Liver (tissue), 9 donors: ENCODE results near the gene KARS1. TPM values are rescaled to one million over a fixed set of nuclear protein-coding genes. Genes with fewer than 3 reads are reported as not detected.

Experiments
- DNase-seq: peaks from one replicate; pipeline ENCODE4 v3.0.0-alpha.2; 2017; ENCODE audit warnings: low spot score
- H3K27ac ChIP-seq, 2 donors: one replicate each; pipeline ENCODE4 v1.7.0; 2013; ENCODE audit warnings: inconsistent platforms in 2 of 2, low read length in 2 of 2, control low read depth in 1 of 2, low read depth in 1 of 2, mild to moderate bottlenecking in 1 of 2
- H3K27me3 ChIP-seq, 4 donors: one replicate each; pipeline versions ENCODE4 v1.6.1 to v1.7.0; 2013; ENCODE audit warnings: low read length in 3 of 4, inconsistent platforms in 1 of 4, mild to moderate bottlenecking in 1 of 4, moderate library complexity in 1 of 4; ENCODE audit not compliant: control insufficient read depth in 4 of 4, insufficient read depth in 4 of 4
- H3K36me3 ChIP-seq, 4 donors: one replicate each; pipeline versions ENCODE4 v1.6.1 to v1.7.0; 2013; ENCODE audit warnings: low read length in 3 of 4, mild to moderate bottlenecking in 3 of 4, low read depth in 1 of 4, moderate library complexity in 1 of 4; ENCODE audit not compliant: control insufficient read depth in 4 of 4, insufficient read depth in 3 of 4
- H3K4me1 ChIP-seq, 4 donors: one replicate each; pipeline versions ENCODE4 v1.6.1 to v1.7.0; 2013; ENCODE audit warnings: low read length in 3 of 4, mild to moderate bottlenecking in 3 of 4, moderate library complexity in 1 of 4; ENCODE audit not compliant: control insufficient read depth in 4 of 4, insufficient read depth in 4 of 4
- H3K4me3 ChIP-seq, 3 donors: one replicate each; pipeline versions ENCODE4 v1.6.1 to v1.7.0; 2013; ENCODE audit warnings: low read length in 3 of 3, control low read depth in 1 of 3, low read depth in 1 of 3, mild to moderate bottlenecking in 1 of 3
- H3K9ac ChIP-seq, 2 donors: one replicate each; pipeline ENCODE4 v1.7.0; 2013; ENCODE audit warnings: low read length in 2 of 2, mild to moderate bottlenecking in 2 of 2, moderate library complexity in 2 of 2, control low read depth in 1 of 2, low read depth in 1 of 2
- H3K9me3 ChIP-seq, 4 donors: one replicate each; pipeline versions ENCODE4 v1.6.1 to v1.7.0; 2013; ENCODE audit warnings: low read length in 3 of 4; ENCODE audit not compliant: control insufficient read depth in 4 of 4
- EGR1 ChIP-seq, 2 donors: IDR thresholded peaks; 2 replicates each; pipeline ENCODE4 v1.6.1; 2016 to 2018; ENCODE audit warnings: antibody characterized with exemption in 2 of 2, low read depth in 2 of 2
- FOXA1 ChIP-seq: IDR thresholded peaks from 2 replicates; pipeline ENCODE4 v1.6.1; 2016; ENCODE audit warnings: antibody characterized with exemption
- FOXA2 ChIP-seq: IDR thresholded peaks from 2 replicates; pipeline ENCODE4 v1.6.1; 2016; ENCODE audit warnings: antibody characterized with exemption
- GABPA ChIP-seq, 2 donors: IDR thresholded peaks in 1 of 2; conservative IDR thresholded peaks in 1 of 2; 2 replicates each; pipeline ENCODE4 v1.6.1; 2016; ENCODE audit warnings: antibody characterized with exemption in 2 of 2, mild to moderate bottlenecking in 1 of 2, moderate library complexity in 1 of 2
- HNF4A ChIP-seq, 2 donors: conservative IDR thresholded peaks; 2 replicates each; pipeline ENCODE4 v1.6.1; 2016; ENCODE audit warnings: antibody characterized with exemption in 2 of 2, mild to moderate bottlenecking in 2 of 2
- HNF4G ChIP-seq: IDR thresholded peaks from 2 replicates; pipeline ENCODE4 v1.6.1; 2016; ENCODE audit warnings: antibody characterized with exemption
- JUND ChIP-seq, 2 donors: IDR thresholded peaks; 2 replicates each; pipeline ENCODE4 v1.6.1; 2016; ENCODE audit warnings: antibody characterized with exemption in 2 of 2
- NR2F2 ChIP-seq: IDR thresholded peaks from 2 replicates; pipeline ENCODE4 v1.6.1; 2016; ENCODE audit warnings: antibody characterized with exemption
- RAD21 ChIP-seq, 2 donors: IDR thresholded peaks; 2 replicates each; pipeline ENCODE4 v1.6.1; 2016; ENCODE audit warnings: antibody characterized with exemption in 2 of 2, mild to moderate bottlenecking in 2 of 2
- RXRA ChIP-seq, 2 donors: IDR thresholded peaks; 2 replicates each; pipeline ENCODE4 v1.6.1; 2017 to 2018; ENCODE audit warnings: antibody characterized with exemption in 2 of 2, mild to moderate bottlenecking in 1 of 2
- SP1 ChIP-seq: IDR thresholded peaks from 2 replicates; pipeline ENCODE4 v1.6.1; 2018; ENCODE audit warnings: antibody characterized with exemption, mild to moderate bottlenecking
- TAF1 ChIP-seq: conservative IDR thresholded peaks from 2 replicates; pipeline ENCODE4 v1.6.1; 2016; ENCODE audit warnings: antibody characterized with exemption, mild to moderate bottlenecking
- YY1 ChIP-seq: IDR thresholded peaks from 2 replicates; pipeline ENCODE4 v1.6.1; 2016; ENCODE audit warnings: antibody characterized with exemption, mild to moderate bottlenecking
- ZBTB33 ChIP-seq: IDR thresholded peaks from 2 replicates; pipeline ENCODE4 v1.6.1; 2016; ENCODE audit warnings: antibody characterized with exemption
- WGBS: extraction: QIAGEN DNeasy Blood & Tissue Kit; methylation state at CpG from one replicate; pipeline ENCODE4 v1.1.7; 2013; 5-methylcytosine and 5-hydroxymethylcytosine counted together
- polyA plus RNA-seq, 2 donors: library from polyadenylated mRNA; stranded (reverse) in 1 of 2; unstranded in 1 of 2; fragments of 200-250 nt in 1 of 2; fragments of >200 nt in 1 of 2; fragmentation: Nextera tagmentation in 1 of 2; extraction: Ambion mirVana in 1 of 2; gene quantifications; one replicate each; pipeline versions ENCODE4 v1.2.1 to v1.2.3, GENCODE V29; 2013 to 2015
- total RNA-seq, 2 donors: library from RNA; depleted of rRNA; stranded (reverse); fragments of >200 nt; gene quantifications; one replicate each; pipeline ENCODE4 v1.2.3, GENCODE V29; 2014
- TF ChIP-seq, protein P1 (sequence below): IDR thresholded peaks from 2 replicates; pipeline ENCODE4 v1.6.1; 2016; ENCODE audit warnings: antibody characterized with exemption
- TF ChIP-seq, protein P2 (sequence below): IDR thresholded peaks from 2 replicates; pipeline ENCODE4 v1.6.1; 2016; ENCODE audit warnings: antibody characterized with exemption, mild to moderate bottlenecking
- TF ChIP-seq, protein P3 (sequence below): IDR thresholded peaks from 2 replicates; pipeline ENCODE4 v1.6.1; 2016; ENCODE audit warnings: antibody characterized with exemption
- TF ChIP-seq, protein P4 (sequence below): fragments of 150-350 bp; IDR thresholded peaks from 2 replicates; pipeline ENCODE4 v1.5.1; 2017; ENCODE audit warnings: improper control_type of control experiment, low read depth, low read length; ENCODE audit not compliant: missing input control
- donor health status: healthy.
- donor health status: healthy.
- donor health status: healthy.
- donor health status: healthy.
- donor health status: healthy.

Gene KARS1
- total and polyA plus RNA-seq, 4 donors, result 47.3 to 65.5 (median 52.2) TPM

DNA sequence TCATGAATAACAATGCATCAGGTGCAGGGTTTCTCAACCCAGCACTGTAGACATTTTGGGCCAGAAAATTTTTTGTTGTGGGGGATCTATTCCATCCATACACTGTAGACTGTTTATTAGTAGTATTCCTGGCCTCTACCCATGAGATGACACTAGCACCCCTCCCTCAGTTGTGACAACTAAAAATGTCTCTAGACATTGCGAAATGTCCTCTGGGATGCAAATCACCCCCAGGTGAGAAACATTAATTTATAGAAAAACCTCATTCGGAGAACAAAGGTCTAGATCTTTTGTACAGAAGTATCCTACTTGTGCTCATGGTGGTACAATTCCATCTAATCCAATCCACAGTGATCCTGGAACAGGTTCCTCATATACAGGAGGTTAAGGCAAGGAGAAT, 28.7 kb downstream of the KARS1 start:
- H3K9ac ChIP-seq, result no peak overlapping the region
- H3K27ac ChIP-seq, result no peak overlapping the region
- no peak for TF ChIP-seq JUND (IDR thresholded peaks at IDR 0.05)
- no peak for TF ChIP-seq ZBTB33
- no peak overlapping the region for H3K4me3 ChIP-seq
- H3K27me3 ChIP-seq, result no peaks in the 10 kb centered on the region
- H3K36me3 ChIP-seq, result peaks cover 1 to 39% (median 25%) of the 10 kb centered on the region in 4 donors
- H3K9me3 ChIP-seq, result no peaks in the 10 kb centered on the region
- peaks cover 0 to 17% (median 10%) of the 10 kb centered on the region in 4 donors for H3K4me1 ChIP-seq
- DNase-seq, result no peak
- WGBS, result 96% methylated on average over 2 of the region's 2 CpGs

DNA sequence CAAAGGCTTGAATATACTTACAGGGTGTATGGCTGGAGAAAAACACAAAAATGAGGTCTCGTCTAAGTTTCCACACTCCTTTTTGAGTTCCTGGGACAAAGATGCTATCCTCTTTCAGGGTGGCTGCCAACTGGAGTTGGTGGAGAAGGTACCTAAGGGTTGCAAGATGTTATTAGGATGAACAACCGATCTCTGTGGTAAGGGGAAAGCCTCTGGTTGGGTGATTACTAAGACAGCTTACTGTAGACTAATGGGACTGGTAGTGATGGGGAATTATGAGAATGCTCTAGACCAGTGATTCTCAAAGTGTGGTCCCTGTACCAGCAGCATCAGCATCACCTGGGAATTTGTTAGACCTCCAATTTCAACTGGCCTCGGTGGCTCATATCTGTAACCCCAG, 30.3 kb downstream of the KARS1 start:
- DNase-seq, result no peak
- H3K27me3 ChIP-seq, result no peaks in the 10 kb centered on the region
- no peaks in the 10 kb centered on the region for H3K9me3 ChIP-seq
- peaks cover 4 to 46% (median 30%) of the 10 kb centered on the region in 4 donors for H3K36me3 ChIP-seq
- no peak overlapping the region for H3K4me3 ChIP-seq
- no peak for TF ChIP-seq YY1
- TF ChIP-seq NR2F2, result no peak
- no peak for TF ChIP-seq RXRA (IDR thresholded peaks at IDR 0.05)
- TF ChIP-seq, protein P1, sequence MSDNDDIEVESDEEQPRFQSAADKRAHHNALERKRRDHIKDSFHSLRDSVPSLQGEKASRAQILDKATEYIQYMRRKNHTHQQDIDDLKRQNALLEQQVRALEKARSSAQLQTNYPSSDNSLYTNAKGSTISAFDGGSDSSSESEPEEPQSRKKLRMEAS, result no peak
- no peak for TF ChIP-seq EGR1 (IDR thresholded peaks at IDR 0.05; ENCODE audit: low read depth in 2 of 2)
- TF ChIP-seq, protein P2, sequence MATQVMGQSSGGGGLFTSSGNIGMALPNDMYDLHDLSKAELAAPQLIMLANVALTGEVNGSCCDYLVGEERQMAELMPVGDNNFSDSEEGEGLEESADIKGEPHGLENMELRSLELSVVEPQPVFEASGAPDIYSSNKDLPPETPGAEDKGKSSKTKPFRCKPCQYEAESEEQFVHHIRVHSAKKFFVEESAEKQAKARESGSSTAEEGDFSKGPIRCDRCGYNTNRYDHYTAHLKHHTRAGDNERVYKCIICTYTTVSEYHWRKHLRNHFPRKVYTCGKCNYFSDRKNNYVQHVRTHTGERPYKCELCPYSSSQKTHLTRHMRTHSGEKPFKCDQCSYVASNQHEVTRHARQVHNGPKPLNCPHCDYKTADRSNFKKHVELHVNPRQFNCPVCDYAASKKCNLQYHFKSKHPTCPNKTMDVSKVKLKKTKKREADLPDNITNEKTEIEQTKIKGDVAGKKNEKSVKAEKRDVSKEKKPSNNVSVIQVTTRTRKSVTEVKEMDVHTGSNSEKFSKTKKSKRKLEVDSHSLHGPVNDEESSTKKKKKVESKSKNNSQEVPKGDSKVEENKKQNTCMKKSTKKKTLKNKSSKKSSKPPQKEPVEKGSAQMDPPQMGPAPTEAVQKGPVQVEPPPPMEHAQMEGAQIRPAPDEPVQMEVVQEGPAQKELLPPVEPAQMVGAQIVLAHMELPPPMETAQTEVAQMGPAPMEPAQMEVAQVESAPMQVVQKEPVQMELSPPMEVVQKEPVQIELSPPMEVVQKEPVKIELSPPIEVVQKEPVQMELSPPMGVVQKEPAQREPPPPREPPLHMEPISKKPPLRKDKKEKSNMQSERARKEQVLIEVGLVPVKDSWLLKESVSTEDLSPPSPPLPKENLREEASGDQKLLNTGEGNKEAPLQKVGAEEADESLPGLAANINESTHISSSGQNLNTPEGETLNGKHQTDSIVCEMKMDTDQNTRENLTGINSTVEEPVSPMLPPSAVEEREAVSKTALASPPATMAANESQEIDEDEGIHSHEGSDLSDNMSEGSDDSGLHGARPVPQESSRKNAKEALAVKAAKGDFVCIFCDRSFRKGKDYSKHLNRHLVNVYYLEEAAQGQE, result no peak
- no peak for TF ChIP-seq GABPA (IDR thresholded peaks at IDR 0.05 in 1 of 2, conservative IDR thresholded peaks at IDR 0.05 in 1 of 2)
- TF ChIP-seq FOXA2, result no peak
- no peak for TF ChIP-seq FOXA1
- TF ChIP-seq HNF4G, result no peak
- TF ChIP-seq SP1, result no peak
- TF ChIP-seq HNF4A (conservative IDR thresholded peaks at IDR 0.05), result no peak
- no peak for TF ChIP-seq TAF1
- TF ChIP-seq, protein P3, sequence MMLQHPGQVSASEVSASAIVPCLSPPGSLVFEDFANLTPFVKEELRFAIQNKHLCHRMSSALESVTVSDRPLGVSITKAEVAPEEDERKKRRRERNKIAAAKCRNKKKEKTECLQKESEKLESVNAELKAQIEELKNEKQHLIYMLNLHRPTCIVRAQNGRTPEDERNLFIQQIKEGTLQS, result no peak
- TF ChIP-seq ZBTB33, result no peak
- no peak for TF ChIP-seq RAD21 (IDR thresholded peaks at IDR 0.05)
- TF ChIP-seq, protein P4, sequence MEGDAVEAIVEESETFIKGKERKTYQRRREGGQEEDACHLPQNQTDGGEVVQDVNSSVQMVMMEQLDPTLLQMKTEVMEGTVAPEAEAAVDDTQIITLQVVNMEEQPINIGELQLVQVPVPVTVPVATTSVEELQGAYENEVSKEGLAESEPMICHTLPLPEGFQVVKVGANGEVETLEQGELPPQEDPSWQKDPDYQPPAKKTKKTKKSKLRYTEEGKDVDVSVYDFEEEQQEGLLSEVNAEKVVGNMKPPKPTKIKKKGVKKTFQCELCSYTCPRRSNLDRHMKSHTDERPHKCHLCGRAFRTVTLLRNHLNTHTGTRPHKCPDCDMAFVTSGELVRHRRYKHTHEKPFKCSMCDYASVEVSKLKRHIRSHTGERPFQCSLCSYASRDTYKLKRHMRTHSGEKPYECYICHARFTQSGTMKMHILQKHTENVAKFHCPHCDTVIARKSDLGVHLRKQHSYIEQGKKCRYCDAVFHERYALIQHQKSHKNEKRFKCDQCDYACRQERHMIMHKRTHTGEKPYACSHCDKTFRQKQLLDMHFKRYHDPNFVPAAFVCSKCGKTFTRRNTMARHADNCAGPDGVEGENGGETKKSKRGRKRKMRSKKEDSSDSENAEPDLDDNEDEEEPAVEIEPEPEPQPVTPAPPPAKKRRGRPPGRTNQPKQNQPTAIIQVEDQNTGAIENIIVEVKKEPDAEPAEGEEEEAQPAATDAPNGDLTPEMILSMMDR, result no peak
- H3K4me1 ChIP-seq, result peaks cover 0 to 6% (median 3%) of the 10 kb centered on the region in 4 donors
- H3K9ac ChIP-seq, result no peak overlapping the region
- WGBS, result 93% methylated on average over 3 of the region's 3 CpGs
- no peak overlapping the region for H3K27ac ChIP-seq
